ENCODE measurements around the gene NOL3. TPM values are rescaled to one million over a fixed set of nuclear protein-coding genes. Genes with fewer than 3 reads are reported as not detected.

The NOL3 gene
- total RNA-seq, 1 experiment from 2014 or later = 5.6 TPM

DNA sequence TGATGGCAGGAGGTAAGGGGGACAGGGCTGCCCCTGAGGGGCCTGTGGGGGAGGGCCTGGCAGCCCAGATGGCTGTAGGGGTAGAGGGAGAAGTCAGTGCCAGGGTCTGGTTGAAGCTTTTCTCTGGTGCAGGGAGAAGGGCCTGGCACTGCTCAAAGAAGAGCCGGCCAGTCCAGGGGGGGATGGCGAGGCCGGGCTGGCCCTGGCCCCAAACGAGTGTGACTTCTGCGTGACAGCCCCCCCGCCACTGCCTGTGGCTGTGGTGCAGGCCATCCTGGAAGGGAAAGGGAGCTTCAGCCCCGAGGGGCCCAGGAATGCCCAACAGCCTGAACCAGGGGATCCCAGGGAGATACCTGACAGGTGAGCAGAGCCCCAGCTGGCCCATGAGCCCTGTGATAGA, 2.8 kb upstream of the NOL3 start:
- Histone ChIP-seq H3K23ac (ENCODE audit: insufficient read length, low read depth, low read length) (no peak overlapping the region), H3T11ph (ENCODE audit: low read length) (no peak overlapping the region), H3K4ac (ENCODE audit: low read depth, low read length) (no peak overlapping the region), H3K18ac (ENCODE audit: insufficient read length, low read depth, low read length) (no peak overlapping the region), H2AFZ (ENCODE audit: low read length) (no peak overlapping the region), H4K5ac (ENCODE audit: insufficient read length, low read depth, low read length) (no peak overlapping the region), H3K79me2 (ENCODE audit: insufficient read depth, low read length) (no peaks in the 10 kb centered on the region), H2BK15ac (ENCODE audit: low read depth, low read length) (no peak overlapping the region), H3K27ac (ENCODE audit: insufficient read length, low read depth, low read length) (no peak overlapping the region), H2BK20ac (ENCODE audit: low read depth, low read length, poor library complexity, severe bottlenecking) (no peak overlapping the region), H3K9me3 (ENCODE audit: control insufficient read depth, low read depth, low read length) (no peaks in the 10 kb centered on the region), H2BK120ac (ENCODE audit: low read depth, low read length, poor library complexity, severe bottlenecking) (no peak overlapping the region), H3K14ac (ENCODE audit: insufficient read depth, low read length) (no peak overlapping the region), H3K4me2 (ENCODE audit: insufficient read depth, insufficient read length, low read length) (no peak overlapping the region), H4K8ac (replicated peaks; ENCODE audit: insufficient read length, low read depth, low read length) (no peak overlapping the region), H2BK5ac (ENCODE audit: insufficient read length, low read length) (no peak overlapping the region), H2BK12ac (ENCODE audit: insufficient read length, low read depth, low read length) (no peak overlapping the region), H3K4me1 (ENCODE audit: insufficient read depth, low read length) (peaks cover 4% of the 10 kb centered on the region; the same call in 1 of the 2 replicates), H3K27me3 (ENCODE audit: insufficient read depth, low read length) (peaks cover 78% of the 10 kb centered on the region), H3K79me1 (ENCODE audit: insufficient read depth, low read depth, low read length, poor library complexity, severe bottlenecking) (no peaks in the 10 kb centered on the region), H3K56ac (ENCODE audit: insufficient read length, low read depth, low read length) (no peak overlapping the region), H2AK5ac (ENCODE audit: insufficient read length, low read length) (no peak overlapping the region), H4K91ac (ENCODE audit: insufficient read length, low read depth, low read length) (no peak overlapping the region), H3K9ac (ENCODE audit: extremely low read depth, insufficient read length, low read length) (no peak overlapping the region), H3K23me2 (ENCODE audit: insufficient read length, low read depth, low read length, poor library complexity, severe bottlenecking) (peaks cover 14% of the 10 kb centered on the region), H4K20me1 (ENCODE audit: control insufficient read depth, insufficient read depth, insufficient read length) (no peaks in the 10 kb centered on the region)
- Mint-ChIP-seq H3K9me3 (peaks cover 0 to 3% of the 10 kb centered on the region in 2 experiments; a peak in 1 of 5 replicates), H3K4me1 (peaks cover 25 to 57% of the 10 kb centered on the region in 2 experiments), H3K27ac (no peak overlapping the region), H3K36me3 (ENCODE audit: insufficient read depth in 1 of 3, low read depth in 3 of 3) (no peaks in the 10 kb centered on the region; a peak in 1 of 7 replicates), H3K4me3 (no peak overlapping the region), H3K27me3 (ENCODE audit: low read depth) (peaks cover 92% of the 10 kb centered on the region)
- no CpG with 5 or more reads among the region's 7 CpGs for WGBS (ENCODE audit: extremely low coverage, insufficient read length, low lambda C conversion rate)
- no peak for DNase-seq
- TF ChIP-seq, protein P1, sequence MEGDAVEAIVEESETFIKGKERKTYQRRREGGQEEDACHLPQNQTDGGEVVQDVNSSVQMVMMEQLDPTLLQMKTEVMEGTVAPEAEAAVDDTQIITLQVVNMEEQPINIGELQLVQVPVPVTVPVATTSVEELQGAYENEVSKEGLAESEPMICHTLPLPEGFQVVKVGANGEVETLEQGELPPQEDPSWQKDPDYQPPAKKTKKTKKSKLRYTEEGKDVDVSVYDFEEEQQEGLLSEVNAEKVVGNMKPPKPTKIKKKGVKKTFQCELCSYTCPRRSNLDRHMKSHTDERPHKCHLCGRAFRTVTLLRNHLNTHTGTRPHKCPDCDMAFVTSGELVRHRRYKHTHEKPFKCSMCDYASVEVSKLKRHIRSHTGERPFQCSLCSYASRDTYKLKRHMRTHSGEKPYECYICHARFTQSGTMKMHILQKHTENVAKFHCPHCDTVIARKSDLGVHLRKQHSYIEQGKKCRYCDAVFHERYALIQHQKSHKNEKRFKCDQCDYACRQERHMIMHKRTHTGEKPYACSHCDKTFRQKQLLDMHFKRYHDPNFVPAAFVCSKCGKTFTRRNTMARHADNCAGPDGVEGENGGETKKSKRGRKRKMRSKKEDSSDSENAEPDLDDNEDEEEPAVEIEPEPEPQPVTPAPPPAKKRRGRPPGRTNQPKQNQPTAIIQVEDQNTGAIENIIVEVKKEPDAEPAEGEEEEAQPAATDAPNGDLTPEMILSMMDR (conservative IDR thresholded peaks at IDR 0.05) = no peak
